ENCODE measurements around the gene PDP2.

- TF ChIP-seq ZNF274 (IDR thresholded peaks at IDR 0.05; ENCODE audit: low read depth, low read length) (no peak), YY1 (IDR thresholded peaks at IDR 0.05; ENCODE audit: insufficient read depth, insufficient read length) (no peak), SUZ12 (IDR thresholded peaks at IDR 0.05; ENCODE audit: extremely low read depth, insufficient read depth, insufficient read length) (no peak)
Observed at GRCh38 chr16:66937725-66938337, 57.5 kb downstream of the PDP2 start.

Measured in NT2/D1 (cell line).